HFF-Myc (cell line): Measurements from ENCODE around the gene GALNT2.

ENCODE experiments used
- DNase-seq: peaks from one replicate; pipeline ENCODE4 v3.0.0-alpha.2; 2011; ENCODE audit warnings: low read depth; ENCODE audit errors: extremely low read depth
- H3K4me3 ChIP-seq: replicated peaks from 2 replicates; pipeline ENCODE4 v1.5.1; 2011; ENCODE audit warnings: low read depth, mild to moderate bottlenecking, control low read depth, low read length
- CTCF ChIP-seq: IDR thresholded peaks from 2 replicates; pipeline ENCODE4 v1.5.1; 2012; ENCODE audit warnings: mild to moderate bottlenecking, low read depth, low read length, control low read depth; ENCODE audit errors: missing control alignments

Gene GALNT2

DNA sequence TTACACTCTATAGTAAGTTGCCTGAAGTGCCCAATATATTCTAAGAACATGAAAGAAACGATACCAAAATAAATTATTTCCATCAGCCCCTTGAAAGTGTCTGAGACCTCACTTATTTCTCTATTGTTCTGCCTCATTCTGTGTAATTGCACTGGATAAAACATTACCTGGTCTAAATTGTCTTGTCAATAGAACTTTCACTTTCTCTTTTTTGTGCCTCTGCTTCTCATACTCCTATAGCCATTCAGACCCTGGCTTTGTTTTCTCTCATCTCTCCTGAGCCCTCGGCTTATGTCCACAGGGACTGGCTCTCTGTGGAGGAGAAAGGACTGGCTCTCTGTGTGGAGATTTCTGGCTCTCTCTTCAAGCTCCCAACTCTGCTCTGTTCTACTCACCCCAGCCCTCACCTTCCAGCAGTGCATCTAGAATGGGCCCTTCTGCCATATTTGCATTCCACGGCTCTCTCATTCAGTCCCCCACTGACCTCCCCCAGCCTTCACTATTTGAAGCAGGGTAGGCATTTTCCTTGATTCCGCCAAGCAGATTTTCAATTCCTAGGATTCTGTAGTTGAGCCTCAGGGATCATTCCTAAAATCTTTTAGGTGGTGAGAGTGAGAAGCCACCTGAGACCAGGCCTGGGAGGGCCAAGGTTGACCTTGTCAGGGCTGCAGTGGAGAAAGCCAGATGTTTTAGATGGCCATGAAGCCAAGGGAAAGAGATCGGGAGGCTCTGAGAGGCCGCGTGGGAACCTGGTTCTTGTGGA lies 15.9 kb upstream of the GALNT2 start:
- no peak for TF ChIP-seq CTCF
- DNase-seq, result no peak
- H3K4me3 ChIP-seq, result no peak overlapping the region

DNA sequence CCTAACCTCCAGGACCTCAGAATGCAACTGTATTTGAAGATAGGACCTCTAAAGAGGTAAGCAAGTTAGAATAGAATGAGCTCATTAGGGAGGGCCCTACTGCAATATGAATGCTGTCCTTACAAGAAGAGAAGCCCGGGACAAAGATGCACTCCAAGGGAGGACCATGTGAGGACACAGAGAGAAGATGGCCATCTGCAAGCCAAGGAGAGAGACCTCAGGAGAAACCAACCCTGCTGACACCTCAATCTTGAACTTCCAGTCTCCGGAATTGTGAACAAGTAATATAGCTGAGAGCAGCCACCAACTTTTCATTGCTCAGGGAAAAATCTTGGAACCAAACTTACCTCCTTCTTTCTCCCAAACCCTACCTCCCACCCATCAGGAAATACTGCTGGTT lies 15.0 kb upstream of the GALNT2 start:
- no peak for DNase-seq
- TF ChIP-seq CTCF, result no peak
- H3K4me3 ChIP-seq, result no peak overlapping the region

- H3K4me3 ChIP-seq, result no peak overlapping the region
- TF ChIP-seq CTCF, result no peak
- DNase-seq, result no peak
Measured at GRCh38 chr1:230052665-230053064, 14.4 kb upstream of the GALNT2 start.

- no peak for DNase-seq
- no peak overlapping the region for H3K4me3 ChIP-seq
- no peak for TF ChIP-seq CTCF
Measured at GRCh38 chr1:230054092-230054749, 12.8 kb upstream of the GALNT2 start.

DNA sequence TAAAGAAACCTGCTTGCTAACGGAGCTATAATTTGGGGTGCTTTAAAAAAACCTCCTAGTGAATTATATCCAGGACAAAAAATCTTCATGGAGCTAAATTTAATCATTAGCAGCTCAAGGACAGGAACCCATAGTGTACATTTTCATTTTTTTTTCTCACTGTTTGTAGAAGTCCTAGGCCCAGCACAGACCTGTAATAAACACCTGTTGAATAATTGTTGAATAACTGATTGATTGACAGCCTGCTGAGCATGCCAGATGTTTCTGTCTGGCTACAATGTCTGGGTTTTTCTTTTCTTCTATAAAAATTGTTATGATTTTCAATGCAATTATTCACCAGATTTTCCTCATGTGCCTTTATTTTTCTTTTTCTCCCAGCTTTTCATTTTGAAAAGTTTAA lies 10.9 kb upstream of the GALNT2 start:
- no peak for TF ChIP-seq CTCF
- no peak overlapping the region for H3K4me3 ChIP-seq
- DNase-seq, result no peak

DNA sequence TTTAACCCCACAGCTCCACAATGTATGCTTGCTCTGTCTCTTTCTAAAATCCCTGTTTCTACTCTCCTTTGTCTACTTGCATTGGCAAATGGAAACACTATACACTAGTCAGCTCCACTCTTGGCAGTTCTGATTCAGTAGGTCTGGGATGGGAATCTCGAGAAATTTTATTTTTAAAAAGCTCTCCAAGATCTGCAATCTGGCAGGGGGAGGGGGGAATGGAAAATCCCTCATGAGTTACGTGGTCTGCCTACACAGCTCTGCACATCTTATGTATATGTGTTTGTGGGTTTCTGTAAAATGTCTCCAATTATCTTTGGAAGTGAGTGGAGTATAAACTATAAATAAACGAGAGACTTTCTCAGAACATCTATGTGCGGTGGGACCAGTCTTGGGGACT lies 9.9 kb upstream of the GALNT2 start:
- TF ChIP-seq CTCF, result no peak
- no peak for DNase-seq
- no peak overlapping the region for H3K4me3 ChIP-seq
